Activated T-cell treated with anti-CD3 and anti-CD28 coated beads for 1 hour (primary cell): ENCODE data around the gene SOST.

ENCODE experiments used
- DNase-seq: peaks from one replicate; pipeline ENCODE4 v3.0.0-alpha.2; 2020; ENCODE audit warnings: low read depth

The SOST gene

GRCh38 chr17:43741636-43742035 is 17.0 kb downstream of the SOST start:
- no peak for DNase-seq

GRCh38 chr17:43740541-43740940 is 18.1 kb downstream of the SOST start:
- no peak for DNase-seq

GRCh38 chr17:43737722-43738121 is 20.9 kb downstream of the SOST start:
- DNase-seq, result no peak

- DNase-seq, result no peak
Measured at GRCh38 chr17:43736389-43736788, 22.2 kb downstream of the SOST start.

- no peak for DNase-seq
Measured at GRCh38 chr17:43734376-43734775, 24.2 kb downstream of the SOST start.

GRCh38 chr17:43733956-43734355 is 24.6 kb downstream of the SOST start:
- DNase-seq, result no peak

- DNase-seq, result no peak
Measured at GRCh38 chr17:43732958-43733357, 25.6 kb downstream of the SOST start.

GRCh38 chr17:43728081-43728480 is 30.5 kb downstream of the SOST start:
- DNase-seq, result no peak

GRCh38 chr17:43723697-43724359 is 34.8 kb downstream of the SOST start:
- no peak for DNase-seq

- DNase-seq, result no peak
Measured at GRCh38 chr17:43722870-43723665, 35.5 kb downstream of the SOST start.

GRCh38 chr17:43722269-43722619 is 36.3 kb downstream of the SOST start:
- no peak for DNase-seq

- DNase-seq, result no peak
Measured at GRCh38 chr17:43721537-43722268, 36.9 kb downstream of the SOST start.

GRCh38 chr17:43720311-43721060 is 38.1 kb downstream of the SOST start:
- peak; percentile 65 for DNase-seq

- no peak for DNase-seq
Measured at GRCh38 chr17:43719578-43719977, 39.0 kb downstream of the SOST start.

GRCh38 chr17:43718544-43718943 is 40.0 kb downstream of the SOST start:
- DNase-seq, result no peak

- no peak for DNase-seq
Measured at GRCh38 chr17:43717913-43718312, 40.7 kb downstream of the SOST start.

- DNase-seq, result no peak
Measured at GRCh38 chr17:43714465-43715149, 44.0 kb downstream of the SOST start.

GRCh38 chr17:43713494-43714162 is 45.0 kb downstream of the SOST start:
- DNase-seq, result no peak

- DNase-seq, result no peak
Measured at GRCh38 chr17:43712397-43712796, 46.2 kb downstream of the SOST start.

GRCh38 chr17:43710101-43710500 is 48.5 kb downstream of the SOST start:
- no peak for DNase-seq

GRCh38 chr17:43709210-43709609 is 49.4 kb downstream of the SOST start:
- DNase-seq, result no peak
